ENCODE data around the gene DPF3.
A peak's percentile ranks its signal among the peaks of the same experiment; 100 is the strongest.

Gene DPF3

DNA sequence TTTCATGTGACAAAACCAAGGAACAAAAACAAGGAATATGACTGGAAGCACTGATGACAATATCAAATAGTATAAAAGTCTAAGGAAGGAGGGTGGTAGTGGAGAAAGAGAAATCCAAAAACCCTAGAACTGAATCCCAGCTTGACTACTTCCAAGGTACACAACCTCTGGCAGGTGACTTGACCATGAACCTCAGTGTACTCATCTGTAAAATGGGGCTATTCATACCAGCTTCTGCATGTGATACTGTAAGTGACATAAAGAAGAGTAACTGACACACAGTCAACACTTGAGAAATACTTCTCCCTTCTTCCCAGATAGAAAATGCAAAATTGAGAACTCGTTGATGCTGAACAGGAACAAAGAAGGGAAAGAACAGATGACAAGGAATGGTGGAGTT is 10.3 kb upstream of the DPF3 start:
- no peak for DNase-seq

DNA sequence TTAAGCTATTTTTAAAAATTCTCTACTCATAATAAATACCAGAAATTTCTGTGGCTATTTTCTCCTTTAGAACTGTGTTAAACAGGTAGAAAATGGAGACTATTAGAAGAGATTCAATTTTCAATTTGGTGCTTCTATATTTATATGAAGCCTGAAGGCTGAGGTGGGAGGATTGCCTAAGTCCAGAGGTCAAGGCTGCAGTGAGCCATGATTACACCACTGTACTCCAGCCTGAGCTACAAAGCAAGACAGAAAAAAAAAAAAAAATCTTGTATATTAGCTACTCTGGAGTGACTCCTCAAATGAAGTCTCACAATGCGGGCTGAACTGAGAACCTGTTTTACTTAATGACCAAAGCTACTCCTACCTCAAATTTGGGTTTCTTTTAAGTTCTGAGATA is 9.8 kb upstream of the DPF3 start:
- no peak for DNase-seq

DNA sequence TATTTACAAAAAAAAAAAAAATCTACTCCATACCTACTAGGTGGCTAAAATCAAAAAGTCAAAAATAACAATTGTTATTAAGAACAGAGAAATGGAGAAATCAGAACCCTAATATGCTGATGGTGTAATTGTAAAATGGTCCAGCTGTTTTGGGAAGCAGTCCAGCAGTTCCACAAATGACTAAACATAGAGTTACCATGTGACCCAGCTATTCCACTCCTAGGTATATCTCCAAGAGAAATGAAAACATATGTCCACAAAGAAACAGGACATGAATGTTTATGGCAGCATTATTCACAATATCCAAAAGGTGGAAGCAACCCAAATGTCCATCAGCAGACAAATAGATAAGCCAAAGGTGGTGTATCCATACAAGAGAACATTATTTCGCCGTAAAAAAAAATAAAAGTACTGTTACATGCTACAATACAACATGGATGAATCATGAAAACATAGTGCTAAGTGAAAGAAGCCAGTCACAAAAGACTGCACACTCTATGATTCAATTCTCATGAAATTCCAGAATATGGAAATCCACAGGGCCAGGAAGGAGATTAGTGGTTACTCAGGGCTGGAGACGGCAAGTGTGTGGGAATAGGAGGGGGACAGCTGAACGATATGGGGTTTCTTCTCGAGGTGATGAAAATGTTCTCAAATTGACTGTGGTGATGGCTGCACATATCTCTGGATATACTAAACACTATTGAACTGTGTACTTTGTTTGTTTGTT is 9.1 kb upstream of the DPF3 start:
- DNase-seq = no peak

DNA sequence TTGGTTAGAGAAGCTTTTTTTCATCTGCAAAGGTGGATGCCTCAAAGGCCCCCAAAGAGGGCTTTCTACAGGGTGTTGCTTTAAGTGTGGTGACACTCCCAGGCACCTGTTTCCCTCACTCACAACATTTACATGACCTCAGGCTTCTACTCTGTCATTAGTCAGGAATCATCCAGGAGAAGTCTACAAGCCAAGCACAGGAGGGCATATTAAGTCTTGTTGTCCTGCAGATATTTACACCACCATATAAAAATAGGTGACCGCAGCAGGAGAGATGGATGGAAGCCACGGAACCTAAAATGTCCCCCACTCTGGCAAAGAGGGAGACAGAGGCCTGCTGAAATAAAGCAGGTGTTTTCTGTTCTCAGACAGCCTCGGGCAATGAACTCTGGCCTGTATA is 7.5 kb upstream of the DPF3 start:
- DNase-seq = no peak

DNA sequence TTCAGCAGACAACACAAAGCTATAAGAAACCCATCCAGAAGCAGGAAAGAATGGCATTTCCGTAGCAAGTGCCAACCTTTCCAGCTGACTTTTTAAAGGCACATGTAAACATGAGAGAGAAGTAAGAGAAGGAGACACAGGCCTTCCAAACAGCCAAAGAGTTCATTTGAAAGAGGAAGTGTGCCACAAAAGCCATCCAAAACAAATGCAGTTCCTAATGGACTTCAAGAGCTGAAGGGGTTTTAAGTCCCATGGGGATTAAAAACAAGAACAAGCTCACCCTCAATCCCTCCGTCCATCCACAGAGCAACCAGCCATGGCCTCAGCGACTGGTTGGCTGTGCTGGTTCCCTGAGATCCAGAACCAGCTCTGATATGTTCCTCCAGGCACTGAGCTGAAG is 4.5 kb upstream of the DPF3 start:
- DNase-seq = no peak

DNA sequence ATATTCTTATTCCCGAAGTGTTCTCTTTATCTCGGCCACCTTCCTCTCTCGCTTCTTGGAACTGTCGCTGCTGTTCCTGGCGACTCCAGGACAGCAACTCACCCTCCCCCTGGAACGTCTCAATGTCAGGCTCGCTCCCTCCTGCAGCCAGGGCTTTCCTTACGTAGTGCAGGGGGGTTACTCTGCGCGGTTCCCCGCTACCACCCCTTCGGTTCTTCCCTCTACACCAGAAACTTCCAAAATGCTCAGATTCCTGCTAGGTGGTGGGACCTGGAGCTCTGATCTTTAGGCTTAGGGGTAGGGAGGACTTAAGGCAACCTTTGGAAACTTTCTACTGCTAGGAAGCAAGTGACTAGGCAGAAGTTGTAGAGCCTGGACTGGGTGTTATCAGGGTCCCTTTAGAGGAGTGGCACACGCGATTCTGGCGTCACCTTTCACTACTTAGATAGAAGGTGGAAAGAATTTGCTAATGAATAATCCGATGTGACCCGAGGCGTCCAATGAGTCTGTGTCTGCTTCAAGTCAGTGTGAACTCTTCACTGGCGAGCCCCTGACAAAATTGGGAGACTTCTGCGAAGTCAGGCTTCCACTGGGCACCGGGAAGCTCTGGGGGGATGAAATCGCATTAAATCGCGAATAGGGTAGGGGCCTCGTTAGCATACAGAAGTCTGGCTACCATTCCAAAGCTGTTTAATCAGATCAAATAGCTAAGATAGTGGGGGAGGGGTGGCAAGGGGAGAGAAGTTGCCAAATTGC is 900 bp upstream of the DPF3 start:
- no peak for DNase-seq

DNA sequence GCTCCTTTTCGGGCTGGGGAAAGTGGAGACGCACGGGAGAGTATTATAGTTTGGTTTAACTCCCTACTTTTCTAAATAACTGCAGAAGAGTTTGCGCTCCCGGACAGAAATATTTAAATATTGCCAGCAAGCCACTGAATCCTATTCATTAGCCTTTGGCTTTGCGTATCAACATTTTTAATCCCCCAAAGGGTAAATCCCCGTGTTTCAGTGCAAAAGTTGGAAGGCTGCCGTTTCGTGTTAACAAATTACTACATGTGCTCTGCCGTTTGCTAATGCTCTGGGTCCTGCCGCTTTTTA is 372 bp upstream of the DPF3 start:
- DNase-seq = no peak

DNA sequence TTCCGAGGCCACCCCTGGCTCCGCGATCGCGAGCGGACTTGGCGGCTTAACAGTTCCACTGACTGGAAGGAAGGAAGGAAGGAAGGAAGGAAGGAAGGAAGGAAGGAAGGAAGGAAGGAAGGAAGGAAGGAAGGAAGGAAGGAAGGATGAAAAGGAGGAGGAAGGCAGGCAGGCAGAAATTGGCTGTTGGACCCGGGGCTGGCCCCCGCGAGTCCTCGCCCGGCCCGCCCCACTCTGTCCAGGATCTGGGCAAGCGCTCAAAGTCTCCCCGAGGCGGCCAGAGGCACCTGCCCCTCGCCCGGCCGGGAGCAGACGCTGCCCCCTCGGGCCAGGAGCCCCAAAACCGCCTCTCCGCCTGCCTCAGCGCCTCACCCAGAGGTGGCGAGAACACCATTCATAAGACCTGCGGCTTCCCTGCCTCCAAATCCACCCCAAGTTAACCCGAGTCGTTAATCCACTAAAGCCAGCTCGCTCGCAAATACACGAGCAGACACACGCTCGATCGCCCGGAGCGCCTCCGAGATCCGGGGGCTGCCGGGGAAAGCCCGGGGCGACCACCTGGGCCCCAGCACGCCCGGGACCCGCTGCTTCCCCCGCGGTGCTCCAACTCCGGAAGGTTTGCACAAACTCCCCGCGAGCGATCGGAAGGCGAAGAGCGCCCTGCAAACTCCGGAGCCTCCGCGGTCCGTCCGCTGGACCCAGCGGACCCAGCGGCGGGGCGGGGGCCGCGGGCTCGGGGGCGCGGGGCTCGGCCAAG is 844 bp downstream of the DPF3 start:
- DNase-seq = peak; percentile 16

DNA sequence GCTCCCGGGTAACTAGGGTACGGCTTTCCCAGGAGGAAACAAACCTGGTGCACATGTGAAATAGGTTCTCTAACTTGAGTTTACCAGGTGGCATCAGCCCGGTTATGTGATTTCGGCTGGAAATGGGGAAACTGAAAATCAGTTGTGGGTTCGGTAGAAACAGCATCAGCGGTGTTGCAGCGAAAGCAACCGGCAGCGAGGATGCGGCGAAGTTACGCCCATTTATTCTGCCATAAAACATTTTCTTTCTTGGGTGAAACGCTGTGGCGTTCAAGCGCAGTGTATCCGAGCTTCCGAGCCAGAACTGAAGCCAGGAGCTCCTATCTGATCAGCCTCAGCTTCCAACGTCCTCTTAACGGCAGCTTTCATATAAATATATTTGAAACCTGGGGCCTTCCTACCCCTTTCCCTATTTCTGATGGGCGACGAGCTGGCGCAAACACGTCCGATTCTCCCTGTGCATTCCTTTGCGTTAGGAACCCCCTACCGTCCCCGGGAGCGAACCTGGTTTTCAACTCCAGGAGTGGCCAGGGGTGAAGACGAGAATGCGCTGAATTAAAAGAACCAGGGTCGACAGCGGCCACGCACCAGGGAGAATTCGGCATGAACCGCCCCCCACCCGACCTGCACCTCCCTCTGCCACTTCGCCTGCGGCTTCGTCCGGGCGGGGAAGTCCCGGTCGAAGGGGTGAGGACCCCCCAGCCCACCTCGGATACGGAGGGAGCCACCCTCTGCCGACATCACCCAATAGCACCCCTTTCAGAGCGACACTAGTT is 1.6 kb downstream of the DPF3 start:
- DNase-seq = peak; percentile 15

DNA sequence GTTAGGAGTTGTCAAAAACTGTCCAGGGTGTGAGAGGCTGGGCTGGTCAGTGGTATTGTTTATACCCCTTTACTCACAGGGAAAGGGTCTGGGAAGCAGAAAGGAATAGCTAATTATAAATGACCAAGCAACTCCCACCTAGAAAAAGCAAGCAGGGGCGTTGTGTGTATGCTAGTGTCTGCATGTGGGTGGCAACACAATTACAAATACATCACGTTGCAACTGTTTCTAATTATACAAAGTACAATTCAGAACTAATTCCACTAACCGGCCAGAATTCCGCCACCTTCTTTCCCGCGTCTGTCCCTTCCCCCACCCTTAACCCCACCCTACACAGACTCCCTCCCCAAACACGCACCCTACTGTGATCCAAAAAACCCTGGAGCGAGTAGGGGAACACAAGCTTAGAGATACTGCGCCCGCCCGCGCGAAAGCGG is 2.2 kb downstream of the DPF3 start:
- DNase-seq = no peak

DNA sequence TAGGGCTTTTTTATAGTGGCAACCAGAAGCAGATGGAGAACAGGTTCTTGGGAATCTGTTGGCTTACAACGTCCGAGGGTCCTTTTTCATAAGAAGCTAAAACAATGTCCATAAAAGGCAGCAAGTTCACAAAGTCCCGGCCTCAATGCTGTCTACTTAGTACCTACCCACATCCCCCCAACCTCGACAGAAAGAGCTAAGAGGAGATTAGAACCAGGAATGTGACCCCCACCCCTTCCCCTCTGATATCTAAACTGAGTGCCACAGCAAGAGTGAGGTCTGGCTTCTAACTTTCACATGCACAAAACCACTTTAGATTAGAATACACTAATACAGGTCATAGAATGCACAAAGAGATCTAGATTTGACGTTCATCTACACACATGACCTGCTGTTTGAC is 4.5 kb downstream of the DPF3 start:
- DNase-seq = no peak

DNA sequence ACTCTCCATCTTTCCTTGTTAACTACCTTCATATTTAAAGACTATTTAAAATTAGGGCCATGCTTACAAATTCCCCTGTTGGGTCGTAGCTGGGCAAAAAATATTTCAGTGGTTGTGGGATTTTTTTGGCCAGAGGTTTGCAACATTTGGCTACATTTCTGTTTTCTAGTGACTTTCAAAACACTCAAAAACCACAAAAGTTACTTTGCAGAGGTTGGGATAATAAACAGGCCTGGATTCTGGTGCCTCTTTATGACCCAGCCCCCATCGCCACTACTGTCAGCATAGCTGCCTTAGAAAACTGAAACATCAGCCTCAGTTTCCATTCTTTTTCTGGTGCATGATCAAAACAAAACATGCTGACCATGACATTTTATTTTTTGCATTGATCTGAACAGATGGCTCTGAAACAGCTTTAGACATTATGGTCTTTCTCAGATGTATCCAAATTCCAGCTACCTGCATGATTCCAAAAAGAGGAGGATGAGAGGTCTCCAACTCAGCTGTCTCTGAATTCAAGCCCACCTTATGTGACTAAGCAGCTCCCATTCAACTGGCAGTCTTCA is 5.2 kb downstream of the DPF3 start:
- DNase-seq = no peak

DNA sequence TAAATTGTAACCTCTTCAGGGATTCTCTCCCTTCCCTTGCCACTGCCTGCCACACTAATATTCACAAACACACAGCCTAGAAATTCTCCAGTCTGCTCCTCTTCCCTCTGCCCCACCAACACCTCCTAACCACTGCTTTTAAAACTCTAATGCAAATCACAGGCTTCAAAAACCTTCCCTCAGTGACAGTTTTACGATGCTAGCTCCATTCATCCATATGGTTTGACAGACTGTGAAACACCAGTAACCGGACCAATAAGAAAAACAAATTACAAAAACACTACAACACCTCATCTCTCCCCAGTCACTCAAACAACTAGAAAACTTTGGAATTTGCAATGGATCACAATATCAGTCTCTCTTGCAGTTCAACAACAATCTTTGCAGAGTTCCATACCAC is 5.7 kb downstream of the DPF3 start:
- no peak for DNase-seq

DNA sequence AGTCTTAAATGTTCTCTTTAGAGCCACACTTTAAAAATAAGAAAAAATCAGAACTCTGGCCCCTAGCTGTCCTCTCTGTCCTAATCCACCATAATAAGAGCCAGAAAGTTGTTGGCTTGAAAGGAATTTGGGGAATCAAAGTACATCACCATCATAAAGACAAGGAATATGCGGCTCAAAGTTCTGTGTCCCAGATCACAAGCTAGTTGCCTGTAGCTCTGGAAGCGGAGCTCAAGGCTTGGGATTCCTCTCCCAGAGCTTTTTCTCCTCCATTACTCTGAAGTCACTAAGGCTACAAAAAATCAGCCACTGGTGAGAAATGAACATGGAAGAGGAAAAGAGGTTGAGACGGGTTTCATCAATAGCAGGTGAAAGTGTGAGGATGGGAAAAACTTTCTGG is 6.4 kb downstream of the DPF3 start:
- DNase-seq = no peak

DNA sequence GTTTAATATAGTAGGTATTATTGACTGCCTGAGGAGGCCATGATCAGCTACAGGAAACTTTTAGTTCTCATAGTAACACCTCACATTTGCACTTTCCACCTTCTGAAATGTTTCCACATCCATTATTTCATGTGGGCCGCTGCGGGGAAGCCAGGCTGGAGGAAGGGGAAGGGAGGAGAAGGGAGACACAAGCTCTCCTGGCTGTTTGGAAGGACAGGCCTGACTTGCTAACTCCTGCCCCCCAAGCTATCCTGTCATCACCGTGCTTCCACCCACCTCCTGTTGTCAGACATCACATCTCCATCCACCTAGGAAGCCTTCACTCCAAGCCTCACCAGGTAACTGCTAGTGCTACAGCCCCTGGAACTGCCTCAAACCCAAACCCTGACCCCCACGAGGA is 9.5 kb downstream of the DPF3 start:
- DNase-seq = no peak

DNA sequence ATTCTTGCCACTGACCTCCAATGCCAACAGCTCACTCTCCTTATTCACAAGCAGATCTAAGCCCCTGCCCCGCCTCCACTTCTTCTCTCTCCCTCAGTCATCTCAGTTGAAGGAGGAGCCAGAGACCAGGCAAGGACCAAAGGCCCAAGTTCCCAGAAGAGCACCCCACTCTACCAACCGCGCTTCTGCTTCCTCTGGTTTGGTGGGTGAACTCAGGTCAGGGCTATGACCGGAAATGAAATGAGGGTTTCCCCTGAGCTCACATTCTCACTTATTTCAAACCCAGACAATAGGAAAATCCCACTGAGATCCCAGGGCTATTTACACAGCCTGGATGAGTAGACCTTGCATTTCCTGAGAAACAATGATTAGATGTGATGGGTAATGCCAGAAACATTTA is 9.9 kb downstream of the DPF3 start:
- DNase-seq = no peak

DNA sequence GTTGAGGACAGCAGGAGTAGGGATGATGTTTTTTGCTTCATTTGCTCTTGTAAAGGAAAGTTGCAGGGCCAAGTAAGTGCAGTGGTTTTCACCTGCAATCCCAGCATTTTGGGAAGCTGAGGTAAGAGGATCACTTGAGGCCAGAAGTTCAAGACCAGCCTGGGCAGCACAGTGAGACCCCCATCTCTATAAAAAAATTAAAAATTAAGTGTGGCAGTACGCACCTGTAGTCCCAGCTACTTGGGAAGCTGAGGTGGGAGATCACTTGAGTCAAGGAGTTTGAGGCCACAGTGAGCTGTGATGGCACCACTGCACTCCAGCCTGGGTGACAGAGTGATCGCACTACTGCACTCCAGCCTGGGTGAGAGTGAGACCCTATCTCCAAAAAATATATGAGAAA is 10.8 kb downstream of the DPF3 start:
- no peak for DNase-seq

DNA sequence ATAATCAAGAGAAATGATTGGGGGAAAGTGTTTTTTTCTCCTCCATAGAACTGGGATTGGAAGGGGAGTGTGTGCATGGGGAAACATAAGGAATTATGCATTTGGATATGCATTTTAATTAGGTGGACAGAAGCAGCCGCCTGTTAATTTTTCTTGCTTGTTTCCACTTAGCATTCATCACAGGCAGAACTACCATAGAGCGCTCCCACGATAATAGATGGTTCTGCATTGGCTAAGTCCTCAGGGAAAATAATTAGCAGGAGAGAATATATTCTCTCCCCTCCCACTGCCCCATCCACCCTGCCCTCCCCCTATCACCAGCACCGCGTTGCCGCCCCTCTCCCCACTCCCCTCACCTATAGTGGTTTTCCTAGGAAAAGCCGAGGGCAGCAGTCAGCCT is 11.4 kb downstream of the DPF3 start:
- no peak for DNase-seq

DNA sequence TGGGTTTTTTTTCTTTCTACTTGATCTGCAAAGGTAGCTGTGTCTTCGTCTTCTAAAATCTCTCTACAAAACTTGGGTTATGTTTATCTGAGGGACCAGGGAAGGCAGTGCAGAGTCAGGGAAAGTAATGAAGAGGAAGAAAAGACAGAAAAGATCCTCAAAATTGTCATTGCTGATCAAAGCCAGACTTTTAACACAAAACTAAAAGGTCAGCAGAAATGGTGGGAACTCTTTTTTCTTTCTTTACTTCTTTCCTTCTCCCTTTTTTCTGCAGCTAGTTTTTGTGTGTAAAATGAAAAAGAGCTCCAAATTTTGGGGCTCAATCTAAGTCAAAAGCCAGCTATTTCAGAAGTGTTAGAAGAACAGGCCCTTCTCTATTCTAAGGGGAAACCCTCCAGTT is 11.9 kb downstream of the DPF3 start:
- DNase-seq = no peak

DNA sequence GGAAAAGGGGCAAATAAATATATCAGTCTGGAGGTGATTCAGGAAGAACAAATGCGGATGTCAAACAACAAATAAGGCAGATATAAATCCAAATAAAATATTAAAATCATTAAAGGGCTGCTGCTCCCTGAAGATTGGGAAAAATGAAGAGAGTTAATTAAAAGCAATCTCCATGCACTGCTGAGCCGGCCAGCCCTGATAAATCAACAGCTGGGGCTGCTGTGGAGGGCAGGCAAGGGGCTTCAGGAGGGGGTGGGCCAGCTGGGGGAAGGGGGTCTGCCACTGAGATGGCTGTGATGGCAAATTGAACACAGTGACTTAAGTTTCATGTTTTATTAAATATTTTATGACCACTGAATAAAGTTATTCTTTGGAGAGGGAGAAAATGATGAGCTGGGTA is 12.4 kb downstream of the DPF3 start:
- no peak for DNase-seq

DNA sequence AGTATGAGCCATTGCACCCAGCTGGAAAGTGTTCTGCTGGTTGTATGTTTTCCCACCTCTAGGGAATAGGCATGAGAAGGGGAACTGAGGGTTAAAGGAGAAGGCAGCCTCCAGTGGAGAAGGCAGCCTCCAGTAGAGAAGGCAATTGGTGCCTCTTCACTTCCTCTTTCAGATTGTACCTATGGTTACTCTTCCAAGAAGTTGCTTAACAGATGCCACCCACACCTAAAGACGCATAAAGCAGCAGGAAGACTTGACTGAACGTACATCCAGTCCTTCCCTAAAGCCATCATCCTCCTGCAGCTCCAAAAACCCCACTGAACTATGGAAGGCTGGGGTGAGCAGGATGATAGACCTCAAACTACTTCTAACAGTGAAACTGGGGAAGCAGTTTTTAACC is 13.1 kb downstream of the DPF3 start:
- DNase-seq = no peak

DNA sequence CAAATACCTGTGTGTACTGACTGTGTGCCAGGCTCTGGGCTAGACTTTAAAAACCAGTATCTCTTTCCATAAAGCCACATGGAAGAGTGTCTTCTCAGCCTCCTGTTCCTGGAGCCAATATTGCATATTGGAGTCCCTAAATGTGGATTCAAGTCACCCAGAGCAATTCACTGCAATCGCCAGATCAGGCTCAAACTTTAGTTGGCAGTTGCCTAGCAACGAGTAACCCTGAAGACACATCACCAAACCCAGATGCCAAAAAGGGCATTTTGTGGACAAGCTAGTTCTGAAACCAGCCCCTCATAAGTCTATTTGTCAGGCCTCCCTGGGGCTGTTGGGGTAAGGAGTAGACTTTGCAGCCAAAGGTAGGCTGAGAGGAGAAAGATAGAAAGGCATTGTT is 13.7 kb downstream of the DPF3 start:
- no peak for DNase-seq

DNA sequence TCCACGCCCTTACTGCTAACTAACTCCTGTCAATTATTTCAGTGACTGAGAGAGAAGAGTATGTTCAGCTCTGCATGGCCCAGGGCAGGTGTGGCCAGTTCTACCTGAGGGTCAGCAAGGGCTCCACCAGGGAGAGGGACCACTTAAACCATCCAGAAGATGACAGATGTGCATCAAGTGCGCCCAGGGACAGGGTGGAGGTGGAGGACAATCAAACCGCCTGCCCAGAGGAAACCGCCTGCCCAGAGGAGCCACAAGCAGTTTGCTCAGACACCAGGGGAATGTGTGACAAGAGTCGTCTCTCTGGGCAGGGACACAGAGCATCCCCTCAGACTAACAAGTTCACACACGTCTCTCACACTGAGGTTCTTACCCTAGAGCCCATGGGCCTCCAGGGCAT is 14.5 kb downstream of the DPF3 start:
- DNase-seq = no peak
